Pancreas (tissue), 10 donors: ENCODE data around the gene DENR. TPM values are rescaled to one million over a fixed set of nuclear protein-coding genes. Genes with fewer than 3 reads are reported as not detected.

Experiments
- ATAC-seq, 4 donors: fragments of 200-7000 bp; cut with Tn5 transposase; one replicate each; pipeline versions ENCODE4 v1.8.0 to v1.9.1; 2020; ENCODE audit warnings: mild to moderate bottlenecking in 4 of 4, moderate library complexity in 4 of 4
- DNase-seq, 6 donors: peaks; one replicate each; pipeline ENCODE4 v3.0.0-alpha.2; 2020
- FAIRE-seq: peaks from 2 replicates; lab custom pipeline; 2012; peaks lifted over from hg19 to GRCh38; lab: Jason Lieb, UNC
- H3K27ac ChIP-seq, 4 donors: fragments of 200-600 bp; sonication (generic); 1 replicate in 3 of 4; 2 replicates in 1 of 4; pipeline versions ENCODE4 v1.5.0 to v1.8.0; 2020
- H3K27me3 ChIP-seq, 4 donors: fragments of 200-600 bp; one replicate each; pipeline ENCODE4 v1.8.0; 2021
- H3K36me3 ChIP-seq, 3 donors: fragments of 200-600 bp; sonication (generic) in 1 of 3; one replicate each; pipeline versions ENCODE4 v1.5.0 to v1.8.0; 2020 to 2021
- H3K4me1 ChIP-seq, 3 donors: fragments of 200-600 bp; one replicate each; pipeline ENCODE4 v1.8.0; 2021
- H3K4me3 ChIP-seq, 4 donors: fragments of 200-600 bp; sonication (generic) in 2 of 4; one replicate each; pipeline versions ENCODE4 v1.5.0 to v1.8.0; 2020 to 2021
- H3K9me3 ChIP-seq, 4 donors: fragments of 200-600 bp; one replicate each; pipeline ENCODE4 v1.8.0; 2021
- WGBS, 2 donors: extraction: QIAGEN DNeasy Blood & Tissue Kit; methylation state at CpG; one replicate each; pipeline ENCODE4 v1.1.7; 2013; 5-methylcytosine and 5-hydroxymethylcytosine counted together
- intact Hi-C, 3 donors: fragments of 100-400 bp; cut with DNase I; formaldehyde crosslinking; loops; one replicate each; pipeline versions ENCODE4 v1.11.1 to v1.14.2; 2022
- polyA plus RNA-seq, 2 donors: library from polyadenylated mRNA; stranded (reverse); fragments of 200-250 nt; gene quantifications; one replicate each; pipeline ENCODE4 v1.2.3, GENCODE V29; 2013
- total RNA-seq, 6 donors: library from RNA; stranded (reverse); fragmentation: NEBNext Ultra II Directional in 4 of 6; extraction: Animal tissue kit (Norgen Biotek cat#: 25700) in 4 of 6; gene quantifications; one replicate each; pipeline versions ENCODE4 v1.2.1 to v1.2.4, GENCODE V29; 2021 to 2023
- TF ChIP-seq, protein P1 (sequence below), 4 donors: fragments of 200-600 bp; sonication (generic) in 3 of 4; IDR thresholded peaks; one replicate each; pipeline versions ENCODE4 v1.5.0 to v1.8.0; 2021; ENCODE audit warnings: antibody characterized with exemption in 4 of 4
- donor health status: healthy with polysubstance abuse.
- donor health status: DM: no; HTN: no; CAD: no; lungs with moderate emphysema.
- donor health status: DM: no; HTN: no; CAD: no.
- donor health status: control.
- donor health status: control.
- donor health status: Bipolar disorder and iron deficiency.
- donor health status: DM: yes; HTN: yes; CAD: no.
- donor health status: DM: no; HTN: no; CAD: no.
- donor health status: DM: no; HTN: no; CAD: no.
- donor health status: DM: yes; HTN: yes; CAD: no.

Gene DENR
- total and polyA plus RNA-seq, 8 donors, result 12.2 to 20.9 (median 16.0) TPM

- no peak for FAIRE-seq
- 78 to 85% methylated on average over 27 of the region's 27 CpGs for WGBS, 2 donors
- Histone ChIP-seq H3K4me1 (no peaks in the 10 kb centered on the region), H3K27ac (no peak overlapping the region), H3K27me3 (no peaks in the 10 kb centered on the region), H3K4me3 (no peak overlapping the region), H3K9me3 (no peaks in the 10 kb centered on the region), H3K36me3 (no peaks in the 10 kb centered on the region)
- TF ChIP-seq, protein P1, sequence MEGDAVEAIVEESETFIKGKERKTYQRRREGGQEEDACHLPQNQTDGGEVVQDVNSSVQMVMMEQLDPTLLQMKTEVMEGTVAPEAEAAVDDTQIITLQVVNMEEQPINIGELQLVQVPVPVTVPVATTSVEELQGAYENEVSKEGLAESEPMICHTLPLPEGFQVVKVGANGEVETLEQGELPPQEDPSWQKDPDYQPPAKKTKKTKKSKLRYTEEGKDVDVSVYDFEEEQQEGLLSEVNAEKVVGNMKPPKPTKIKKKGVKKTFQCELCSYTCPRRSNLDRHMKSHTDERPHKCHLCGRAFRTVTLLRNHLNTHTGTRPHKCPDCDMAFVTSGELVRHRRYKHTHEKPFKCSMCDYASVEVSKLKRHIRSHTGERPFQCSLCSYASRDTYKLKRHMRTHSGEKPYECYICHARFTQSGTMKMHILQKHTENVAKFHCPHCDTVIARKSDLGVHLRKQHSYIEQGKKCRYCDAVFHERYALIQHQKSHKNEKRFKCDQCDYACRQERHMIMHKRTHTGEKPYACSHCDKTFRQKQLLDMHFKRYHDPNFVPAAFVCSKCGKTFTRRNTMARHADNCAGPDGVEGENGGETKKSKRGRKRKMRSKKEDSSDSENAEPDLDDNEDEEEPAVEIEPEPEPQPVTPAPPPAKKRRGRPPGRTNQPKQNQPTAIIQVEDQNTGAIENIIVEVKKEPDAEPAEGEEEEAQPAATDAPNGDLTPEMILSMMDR (IDR thresholded peaks at IDR 0.05), result no peak
- intact Hi-C loops, result no loop called here
- no peak for ATAC-seq
- no peak for DNase-seq
Observed at GRCh38 chr12:122729583-122730214, 22.9 kb upstream of the DENR start.

DNA sequence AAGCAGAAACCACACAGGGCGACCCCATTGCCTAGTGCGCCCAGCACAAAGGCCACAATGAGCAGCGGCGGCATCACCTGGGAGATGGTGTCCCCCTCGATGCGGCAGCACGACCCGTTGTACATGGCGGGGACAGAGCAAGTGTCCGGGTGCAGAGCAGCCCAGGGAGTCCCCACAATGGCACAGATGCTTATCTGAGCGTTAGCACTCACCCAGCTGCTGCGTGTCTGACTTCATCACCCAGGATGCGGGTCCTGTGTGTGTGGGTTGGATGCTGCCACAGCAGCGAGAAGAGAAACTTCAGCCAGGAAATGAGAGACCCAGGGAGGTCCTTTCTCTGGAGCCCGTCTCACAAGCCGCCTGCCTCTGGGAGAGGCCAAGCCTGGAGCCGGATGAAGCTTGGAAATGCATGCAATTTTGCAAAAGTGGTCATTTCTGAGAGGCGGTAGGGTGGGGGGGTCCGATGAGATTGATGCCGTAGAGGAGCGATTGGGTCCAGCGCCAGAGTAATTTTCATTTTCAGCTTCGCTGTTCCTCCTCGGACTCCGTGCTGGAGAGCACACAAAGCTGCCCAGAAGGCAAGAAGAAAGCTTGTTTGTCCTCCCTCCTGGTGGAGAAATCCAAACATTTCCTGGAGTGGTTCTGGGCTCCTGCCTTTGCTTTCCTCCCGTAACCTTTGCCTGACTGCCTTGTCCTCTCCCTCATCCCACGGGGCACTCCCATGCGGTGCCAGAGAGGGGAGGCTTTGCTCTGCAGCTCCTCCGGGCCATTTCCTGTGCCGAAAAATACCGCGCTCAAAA lies 22.2 kb upstream of the DENR start, which contains the start of gene HCAR1:
HCAR1 (minus strand) TSS at position 630 of the 800 bp plus-strand sequence; CDS start at position 125, 505 bp downstream.
- peak in 3 of 4 donors; percentile 49 to 60 (median 59) for ATAC-seq
- H3K4me1 ChIP-seq, result no peaks in the 10 kb centered on the region
- no peak within 1 kb of the TSS for H3K27ac ChIP-seq
- H3K4me3 ChIP-seq, result peak within 1 kb of the TSS in 1 of 4 donors; percentile 17
- no peak for DNase-seq
- TF ChIP-seq, protein P1 (IDR thresholded peaks at IDR 0.05), result no peak
- no peaks in the 10 kb centered on the region for H3K27me3 ChIP-seq
- no peaks in the 10 kb centered on the region for H3K9me3 ChIP-seq
- 46 to 52% methylated on average over 32 of the region's 32 CpGs for WGBS, 2 donors
- no peaks in the 10 kb centered on the region for H3K36me3 ChIP-seq
- no peak for FAIRE-seq
- intact Hi-C loops, result no loop called here

- ATAC-seq (no peak), FAIRE-seq (no peak), DNase-seq (no peak)
- no peaks in the 10 kb centered on the region for H3K27me3 ChIP-seq
- TF ChIP-seq, protein P1 (IDR thresholded peaks at IDR 0.05), result no peak
- 83 to 86% methylated on average over 3 of the region's 3 CpGs for WGBS, 2 donors
- no peaks in the 10 kb centered on the region for H3K36me3 ChIP-seq
- no peaks in the 10 kb centered on the region for H3K9me3 ChIP-seq
- no peaks in the 10 kb centered on the region for H3K4me1 ChIP-seq
- no peak overlapping the region for H3K27ac ChIP-seq
- intact Hi-C loops, result no loop called here
- no peak overlapping the region for H3K4me3 ChIP-seq
Observed at GRCh38 chr12:122732170-122732569, 20.5 kb upstream of the DENR start.

DNA sequence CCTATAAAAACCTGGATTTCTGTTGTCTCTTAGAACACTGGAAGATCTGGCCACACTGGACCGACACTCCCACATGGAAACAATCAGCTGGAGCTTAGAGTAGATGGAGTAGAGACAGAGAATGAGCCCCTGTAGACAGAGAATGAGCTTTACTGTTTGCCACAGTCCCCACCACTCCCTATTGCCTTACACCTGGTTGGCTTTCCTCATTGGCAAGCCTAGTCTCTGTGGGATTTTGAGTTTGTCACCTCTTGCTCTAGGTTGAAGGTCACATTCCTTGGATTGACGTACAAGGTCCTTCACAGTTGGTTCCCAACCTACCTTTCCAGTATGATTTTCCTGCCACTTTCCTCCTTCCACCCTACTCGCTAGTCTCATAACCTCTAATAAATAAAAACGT lies 20.0 kb upstream of the DENR start:
- no peak overlapping the region for H3K4me3 ChIP-seq
- H3K9me3 ChIP-seq, result no peaks in the 10 kb centered on the region
- no peak overlapping the region for H3K27ac ChIP-seq
- 77 to 82% methylated on average over 4 of the region's 4 CpGs for WGBS, 2 donors
- ATAC-seq (no peak), FAIRE-seq (no peak), DNase-seq (no peak)
- H3K4me1 ChIP-seq, result no peaks in the 10 kb centered on the region
- TF ChIP-seq, protein P1 (IDR thresholded peaks at IDR 0.05), result no peak
- intact Hi-C loops, result no loop called here
- H3K36me3 ChIP-seq, result no peaks in the 10 kb centered on the region
- no peaks in the 10 kb centered on the region for H3K27me3 ChIP-seq
